B cell (primary cell): Measurements from ENCODE around the gene MUC21. TPM values are rescaled to one million over a fixed set of nuclear protein-coding genes. Genes with fewer than 3 reads are reported as not detected.
"Not testable (repeated sequence)": the region's sequence is repeated elsewhere in the genome, so short reads cannot be mapped to it uniquely, and the experiment has no call there.

Experiments used
- ATAC-seq: fragments of 200-7000 bp; cut with Tn5 transposase; one replicate; pipeline ENCODE4 v1.10.0; 2021; ENCODE audit warnings: low read depth, mild to moderate bottlenecking, moderate number of reproducible peaks, moderate library complexity
- CTCF ChIA-PET: fragments of 350-600 bp; sonication (Branson Sonifier 250); formaldehyde crosslinking; loops from one replicate; lab custom pipeline; 2021; ENCODE audit warnings: antibody characterized with exemption, inconsistent platforms; lab: Charles Lee
- POLR2A ChIA-PET: fragments of 350-600 bp; sonication (Branson Sonifier 250); formaldehyde crosslinking; loops from one replicate; lab custom pipeline; 2021; ENCODE audit warnings: antibody characterized with exemption; lab: Charles Lee
- DNase-seq: peaks from one replicate; pipeline ENCODE4 v3.0.0; 2013
- H2AFZ ChIP-seq: 2 replicates; pipeline ENCODE4 v1.6.1; 2012; ENCODE audit warnings: mild to moderate bottlenecking, low read depth, low read length; ENCODE audit not compliant: insufficient read depth, poor library complexity, severe bottlenecking
- H3K27ac ChIP-seq, 2 donors: 1 replicate in 1 of 2; 2 replicates in 1 of 2; pipeline ENCODE4 v1.5.1; 2012 to 2013; ENCODE audit warnings: low read length in 2 of 2, mild to moderate bottlenecking in 2 of 2, moderate library complexity in 1 of 2
- H3K27me3 ChIP-seq, 4 experiments: fragments of 200-600 bp in 1 of 4; sonication (generic) in 1 of 4; replicated peaks in 1 of 4; 1 replicate in 2 of 4; 2 replicates in 2 of 4; pipeline versions ENCODE4 v1.6.1 to v1.7.0; 2013 to 2016; ENCODE audit warnings: low read length in 3 of 4, mild to moderate bottlenecking in 2 of 4, mixed read lengths in 1 of 4, moderate library complexity in 1 of 4; ENCODE audit not compliant: insufficient read depth in 4 of 4, control insufficient read depth in 3 of 4; ENCODE audit errors: control extremely low read depth in 1 of 4
- H3K36me3 ChIP-seq, 2 experiments: replicated peaks in 1 of 2; 1 replicate in 1 of 2; 2 replicates in 1 of 2; pipeline versions ENCODE4 v1.6.1 to v1.7.1; 2013; ENCODE audit warnings: low read length in 1 of 2; ENCODE audit not compliant: insufficient read depth in 2 of 2, control insufficient read depth in 1 of 2; ENCODE audit errors: control extremely low read depth in 1 of 2, extremely low read depth in 1 of 2
- H3K4me1 ChIP-seq, 2 donors: fragments of 200-600 bp in 1 of 2; sonication (generic) in 1 of 2; 1 replicate in 1 of 2; 2 replicates in 1 of 2; pipeline versions ENCODE4 v1.5.1 to v1.6.1; 2013 to 2017; ENCODE audit warnings: low read length in 2 of 2; ENCODE audit not compliant: control insufficient read depth in 2 of 2, insufficient read depth in 2 of 2
- H3K4me2 ChIP-seq: replicated peaks from 2 replicates; pipeline ENCODE3; 2012; ENCODE audit warnings: mild to moderate bottlenecking, low read depth, low read length; ENCODE audit not compliant: poor library complexity, severe bottlenecking
- H3K4me3 ChIP-seq, 5 experiments: fragments of 200-600 bp in 1 of 5; sonication (generic) in 1 of 5; 1 replicate in 3 of 5; 2 replicates in 2 of 5; pipeline versions ENCODE4 v1.5.1 to v1.7.0; 2011 to 2016; ENCODE audit warnings: low read length in 4 of 5, mild to moderate bottlenecking in 4 of 5, low read depth in 2 of 5, control low read depth in 1 of 5, moderate library complexity in 1 of 5; ENCODE audit not compliant: insufficient read depth in 1 of 5; ENCODE audit errors: control extremely low read depth in 1 of 5, extremely low read depth in 1 of 5
- H3K79me2 ChIP-seq: fragments of 200-600 bp; sonication (generic); one replicate; pipeline ENCODE4 v1.6.0; 2016; ENCODE audit warnings: low read length; ENCODE audit not compliant: control insufficient read depth, insufficient read depth
- H3K9ac ChIP-seq: fragments of 200-600 bp; sonication (generic); 2 replicates; pipeline ENCODE4 v1.6.1; 2017; ENCODE audit warnings: mild to moderate bottlenecking, low read length, moderate library complexity
- H3K9me3 ChIP-seq, 3 donors: one replicate each; pipeline versions ENCODE4 v1.6.1 to v1.7.1; 2013; ENCODE audit warnings: low read length in 2 of 3; ENCODE audit not compliant: control insufficient read depth in 2 of 3, insufficient read depth in 1 of 3; ENCODE audit errors: control extremely low read depth in 1 of 3
- H4K20me1 ChIP-seq: 2 replicates; pipeline ENCODE4 v1.6.0; 2012; ENCODE audit warnings: mild to moderate bottlenecking, low read length; ENCODE audit not compliant: insufficient read depth, control insufficient read depth, poor library complexity, severe bottlenecking
- H3K27ac Mint-ChIP-seq: one replicate; pipeline ENCODE4 v1.8.0; 2021; ENCODE audit warnings: mixed read lengths
- H3K27me3 Mint-ChIP-seq: one replicate; pipeline ENCODE4 v1.8.0; 2021; ENCODE audit warnings: mixed read lengths
- H3K4me1 Mint-ChIP-seq: one replicate; pipeline ENCODE4 v1.8.0; 2021; ENCODE audit warnings: mixed read lengths
- H3K4me3 Mint-ChIP-seq: one replicate; pipeline ENCODE4 v1.8.0; 2021; ENCODE audit warnings: mixed read lengths
- H3K9me3 Mint-ChIP-seq: one replicate; pipeline ENCODE4 v1.8.0; 2022; ENCODE audit warnings: mixed read lengths; ENCODE audit not compliant: insufficient read depth
- CTCF ChIP-seq: fragments of 200-600 bp; IDR thresholded peaks from one replicate; pipeline ENCODE4 v1.8.0; 2022; ENCODE audit warnings: antibody characterized with exemption, mild to moderate bottlenecking
- EZH2 ChIP-seq: IDR thresholded peaks from 2 replicates; pipeline ENCODE4 v1.6.1; 2012; ENCODE audit warnings: borderline replicate concordance, low read depth, mild to moderate bottlenecking, moderate library complexity, low read length; ENCODE audit not compliant: insufficient read depth, poor library complexity, severe bottlenecking
- WGBS: methylation state at CpG from one replicate; pipeline ENCODE4 v1.1.5; 2013; ENCODE audit warnings: missing lambda C conversion rate; ENCODE audit not compliant: insufficient coverage; 5-methylcytosine and 5-hydroxymethylcytosine counted together
- intact Hi-C: fragments of 100-400 bp; cut with micrococcal nuclease; formaldehyde crosslinking; loops from one replicate; pipeline ENCODE4 v1.10.0; 2022
- polyA plus RNA-seq: library from polyadenylated mRNA; depleted of rRNA; stranded (reverse); fragments of >200 nt; gene quantifications from 2 replicates; pipeline ENCODE4 v1.2.3, GENCODE V29; 2012
- total RNA-seq, 2 donors: library from RNA; stranded (reverse); fragments of 120-200 nt in 1 of 2; gene quantifications; 1 replicate in 1 of 2; 2 replicates in 1 of 2; pipeline versions ENCODE4 v1.2.3 to v1.2.4, GENCODE V29; 2013 to 2022

Gene MUC21
- total and polyA plus RNA-seq, 2 donors (not counting 1 experiment from before 2014, with no cell fraction given) = not detected

GRCh38 chr6:31011153-31011552, 27.6 kb downstream of the MUC21 start:
- peaks cover 0 to 3% (median 0%) of the 10 kb centered on the region in 3 donors for H3K9me3 ChIP-seq
- no peaks in the 10 kb centered on the region for H3K36me3 ChIP-seq
- H3K4me1 ChIP-seq = no peaks in the 10 kb centered on the region
- 100% methylated on average over 3 of the region's 6 CpGs for WGBS
- DNase-seq = no peak
- TF ChIP-seq EZH2 (no peak), CTCF (no peak)
- no peak overlapping the region for H3K4me3 ChIP-seq
- no peak overlapping the region for H3K9ac ChIP-seq
- intact Hi-C loops = no loop called here
- H2AFZ ChIP-seq = no peak overlapping the region
- ChIA-PET CTCF (no interaction called here), POLR2A (no interaction called here)
- no peaks in the 10 kb centered on the region for H4K20me1 ChIP-seq
- no peak overlapping the region for H3K4me2 ChIP-seq
- ATAC-seq = no peak
- no peaks in the 10 kb centered on the region for H3K9me3 Mint-ChIP-seq
- H3K79me2 ChIP-seq = no peaks in the 10 kb centered on the region
- H3K27ac Mint-ChIP-seq = no peak overlapping the region
- peaks cover 0 to 17% (median 4%) of the 10 kb centered on the region in 4 experiments for H3K27me3 ChIP-seq
- H3K4me3 Mint-ChIP-seq = no peak overlapping the region
- H3K4me1 Mint-ChIP-seq = no peaks in the 10 kb centered on the region
- H3K27me3 Mint-ChIP-seq = peaks cover 65% of the 10 kb centered on the region
- H3K27ac ChIP-seq = no peak overlapping the region

- DNase-seq (no peak), ATAC-seq (no peak)
- Histone ChIP-seq H4K20me1 (no peaks in the 10 kb centered on the region), H3K9ac (no peak overlapping the region), H3K9me3 (peaks cover 0 to 9% (median 0%) of the 10 kb centered on the region in 3 donors), H3K27ac (no peak overlapping the region), H3K4me1 (no peaks in the 10 kb centered on the region), H3K4me3 (no peak overlapping the region), H3K36me3 (no peaks in the 10 kb centered on the region), H2AFZ (no peak overlapping the region), H3K4me2 (no peak overlapping the region), H3K27me3 (peaks cover 0 to 13% (median 4%) of the 10 kb centered on the region in 4 experiments), H3K79me2 (no peaks in the 10 kb centered on the region)
- 90% methylated on average over 31 of the region's 36 CpGs for WGBS
- Mint-ChIP-seq H3K4me1 (peaks cover 9% of the 10 kb centered on the region), H3K27ac (no peak overlapping the region), H3K27me3 (peaks cover 51% of the 10 kb centered on the region), H3K9me3 (no peaks in the 10 kb centered on the region), H3K4me3 (no peak overlapping the region)
- ChIA-PET CTCF (interaction anchor here (1.0 kb wide), 1 partner anchor 52 kb away, joined by 3 read pairs; no protein-coding TSS in a partner anchor), POLR2A (no interaction called here)
- TF ChIP-seq EZH2 (no peak), CTCF (no peak)
- intact Hi-C loops = no loop called here
Observed at GRCh38 chr6:31016659-31017299, 33.3 kb downstream of the MUC21 start.

GRCh38 chr6:31017436-31017835, 33.9 kb downstream of the MUC21 start:
- H3K9me3 ChIP-seq, POLR2A ChIA-PET, H3K9me3 Mint-ChIP-seq, H3K4me1 Mint-ChIP-seq, ATAC-seq, H3K27ac ChIP-seq, intact Hi-C loops, H3K4me3 ChIP-seq, H3K4me3 Mint-ChIP-seq, H3K79me2 ChIP-seq, CTCF ChIA-PET, H2AFZ ChIP-seq, H3K4me1 ChIP-seq, DNase-seq, H3K27ac Mint-ChIP-seq, H3K9ac ChIP-seq, H4K20me1 ChIP-seq, H3K36me3 ChIP-seq, H3K4me2 ChIP-seq: not testable (repeated sequence)
- WGBS = 90% methylated on average over 2 of the region's 3 CpGs
- H3K27me3 ChIP-seq = peaks cover 0 to 17% (median 4%) of the 10 kb centered on the region in 4 experiments
- peaks cover 48% of the 10 kb centered on the region for H3K27me3 Mint-ChIP-seq
